Activated T-helper 17 cell treated with anti-CD3 and anti-CD28 coated beads, Interleukin-2, amount 50 U/mL, for 72 hours (primary cell): ENCODE data around the gene AGAP1. TPM values are rescaled to one million over a fixed set of nuclear protein-coding genes. Genes with fewer than 3 reads are reported as not detected.

Experiments
- ATAC-seq: fragments of 150-1000 bp; cut with Tn5 transposase; replicated peaks from 2 replicates; pipeline ENCODE4 v1.10.0; 2021; ENCODE audit warnings: mild to moderate bottlenecking, moderate library complexity
- H3K27ac Mint-ChIP-seq: one replicate; pipeline ENCODE4 v1.8.0; 2022; ENCODE audit warnings: mixed read lengths
- H3K27me3 Mint-ChIP-seq: one replicate; pipeline ENCODE4 v1.8.0; 2022; ENCODE audit warnings: mixed read lengths
- H3K36me3 Mint-ChIP-seq: one replicate; pipeline ENCODE4 v1.8.0; 2022; ENCODE audit warnings: low read depth, mild to moderate bottlenecking, mixed read lengths
- H3K4me1 Mint-ChIP-seq: one replicate; pipeline ENCODE4 v1.8.0; 2022; ENCODE audit warnings: mixed read lengths
- H3K4me3 Mint-ChIP-seq: one replicate; pipeline ENCODE4 v1.8.0; 2022; ENCODE audit warnings: mild to moderate bottlenecking, mixed read lengths
- H3K9me3 Mint-ChIP-seq: one replicate; pipeline ENCODE4 v1.8.0; 2022; ENCODE audit warnings: mixed read lengths
- total RNA-seq, 2 donors: library from RNA; stranded (reverse); gene quantifications; one replicate each; pipeline ENCODE4 v1.2.3, GENCODE V29; 2022

AGAP1 gene
- total RNA-seq, 2 donors from 2014 or later, result 2.2 to 5.3 TPM

- H3K27ac Mint-ChIP-seq, result no peak overlapping the region
- H3K9me3 Mint-ChIP-seq, result no peaks in the 10 kb centered on the region
- no peak for ATAC-seq
Observed at GRCh38 chr2:235950473-235950809, 456.6 kb downstream of the AGAP1 start.

GRCh38 chr2:235951493-235951892, 457.6 kb downstream of the AGAP1 start:
- Mint-ChIP-seq H3K9me3 (no peaks in the 10 kb centered on the region), H3K27me3 (peaks cover 17% of the 10 kb centered on the region), H3K36me3 (no peaks in the 10 kb centered on the region), H3K27ac (no peak overlapping the region), H3K4me1 (peaks cover 14% of the 10 kb centered on the region), H3K4me3 (peak overlapping the region; percentile 18)
- ATAC-seq, result peak; percentile 11

More at GRCh38 chr2:235950473-235950809, 456.6 kb downstream of the AGAP1 start:
- Mint-ChIP-seq H3K27me3 (peaks cover 17% of the 10 kb centered on the region), H3K4me3 (no peak overlapping the region), H3K4me1 (peaks cover 14% of the 10 kb centered on the region), H3K36me3 (no peaks in the 10 kb centered on the region)

- peaks cover 14% of the 10 kb centered on the region for H3K4me1 Mint-ChIP-seq
- peak overlapping the region; percentile 18 for H3K4me3 Mint-ChIP-seq
- peaks cover 17% of the 10 kb centered on the region for H3K27me3 Mint-ChIP-seq
- peak; percentile 93 for ATAC-seq
- H3K9me3 Mint-ChIP-seq, result no peaks in the 10 kb centered on the region
- H3K36me3 Mint-ChIP-seq, result no peaks in the 10 kb centered on the region
- H3K27ac Mint-ChIP-seq, result no peak overlapping the region
Observed at GRCh38 chr2:235951982-235952381, 458.1 kb downstream of the AGAP1 start.

GRCh38 chr2:235952714-235953113, 458.9 kb downstream of the AGAP1 start:
- Mint-ChIP-seq H3K9me3 (no peaks in the 10 kb centered on the region), H3K4me3 (no peak overlapping the region), H3K27ac (no peak overlapping the region), H3K27me3 (peaks cover 17% of the 10 kb centered on the region), H3K36me3 (no peaks in the 10 kb centered on the region), H3K4me1 (peaks cover 14% of the 10 kb centered on the region)
- ATAC-seq, result no peak

GRCh38 chr2:235954281-235954680, 460.4 kb downstream of the AGAP1 start:
- Mint-ChIP-seq H3K27ac (no peak overlapping the region), H3K27me3 (peaks cover 10% of the 10 kb centered on the region), H3K9me3 (no peaks in the 10 kb centered on the region), H3K4me3 (no peak overlapping the region), H3K4me1 (peaks cover 14% of the 10 kb centered on the region), H3K36me3 (no peaks in the 10 kb centered on the region)
- ATAC-seq, result no peak

- Mint-ChIP-seq H3K27me3 (peaks cover 3% of the 10 kb centered on the region), H3K4me1 (peaks cover 11% of the 10 kb centered on the region), H3K36me3 (no peaks in the 10 kb centered on the region), H3K4me3 (no peak overlapping the region), H3K9me3 (no peaks in the 10 kb centered on the region), H3K27ac (no peak overlapping the region)
- ATAC-seq, result no peak
Observed at GRCh38 chr2:235954888-235955480, 461.1 kb downstream of the AGAP1 start.

GRCh38 chr2:235955664-235956063, 461.8 kb downstream of the AGAP1 start:
- no peaks in the 10 kb centered on the region for H3K27me3 Mint-ChIP-seq
- H3K27ac Mint-ChIP-seq, result no peak overlapping the region
- H3K36me3 Mint-ChIP-seq, result no peaks in the 10 kb centered on the region
- no peak for ATAC-seq
- no peaks in the 10 kb centered on the region for H3K9me3 Mint-ChIP-seq
- peaks cover 11% of the 10 kb centered on the region for H3K4me1 Mint-ChIP-seq
- H3K4me3 Mint-ChIP-seq, result no peak overlapping the region

- Mint-ChIP-seq H3K4me3 (no peak overlapping the region), H3K9me3 (no peaks in the 10 kb centered on the region), H3K27me3 (no peaks in the 10 kb centered on the region), H3K36me3 (no peaks in the 10 kb centered on the region), H3K27ac (no peak overlapping the region), H3K4me1 (peaks cover 7% of the 10 kb centered on the region)
- no peak for ATAC-seq
Observed at GRCh38 chr2:235956281-235956970, 462.6 kb downstream of the AGAP1 start.

GRCh38 chr2:235957251-235957650, 463.4 kb downstream of the AGAP1 start:
- Mint-ChIP-seq H3K9me3 (no peaks in the 10 kb centered on the region), H3K4me3 (no peak overlapping the region), H3K27me3 (no peaks in the 10 kb centered on the region), H3K4me1 (no peaks in the 10 kb centered on the region), H3K36me3 (no peaks in the 10 kb centered on the region), H3K27ac (no peak overlapping the region)
- no peak for ATAC-seq

GRCh38 chr2:235958221-235958930, 464.5 kb downstream of the AGAP1 start:
- Mint-ChIP-seq H3K4me1 (no peaks in the 10 kb centered on the region), H3K36me3 (no peaks in the 10 kb centered on the region), H3K4me3 (no peak overlapping the region), H3K9me3 (no peaks in the 10 kb centered on the region), H3K27me3 (no peaks in the 10 kb centered on the region), H3K27ac (no peak overlapping the region)
- ATAC-seq, result no peak

GRCh38 chr2:235958931-235959410, 465.1 kb downstream of the AGAP1 start:
- Mint-ChIP-seq H3K4me3 (no peak overlapping the region), H3K36me3 (no peaks in the 10 kb centered on the region), H3K9me3 (no peaks in the 10 kb centered on the region), H3K27ac (no peak overlapping the region), H3K27me3 (no peaks in the 10 kb centered on the region), H3K4me1 (no peaks in the 10 kb centered on the region)
- ATAC-seq, result no peak

GRCh38 chr2:235960011-235960715, 466.3 kb downstream of the AGAP1 start:
- ATAC-seq, result no peak
- no peak overlapping the region for H3K4me3 Mint-ChIP-seq
- H3K27me3 Mint-ChIP-seq, result no peaks in the 10 kb centered on the region
- H3K27ac Mint-ChIP-seq, result no peak overlapping the region
- H3K4me1 Mint-ChIP-seq, result no peaks in the 10 kb centered on the region
- no peaks in the 10 kb centered on the region for H3K9me3 Mint-ChIP-seq
- no peaks in the 10 kb centered on the region for H3K36me3 Mint-ChIP-seq

- Mint-ChIP-seq H3K9me3 (no peaks in the 10 kb centered on the region), H3K36me3 (no peaks in the 10 kb centered on the region), H3K4me3 (no peak overlapping the region), H3K27ac (no peak overlapping the region), H3K4me1 (no peaks in the 10 kb centered on the region), H3K27me3 (no peaks in the 10 kb centered on the region)
- ATAC-seq, result no peak
Observed at GRCh38 chr2:235960716-235961640, 467.1 kb downstream of the AGAP1 start.

- ATAC-seq, result no peak
- Mint-ChIP-seq H3K9me3 (no peaks in the 10 kb centered on the region), H3K4me1 (no peaks in the 10 kb centered on the region), H3K36me3 (no peaks in the 10 kb centered on the region), H3K27me3 (no peaks in the 10 kb centered on the region), H3K4me3 (no peak overlapping the region), H3K27ac (no peak overlapping the region)
Observed at GRCh38 chr2:235961711-235962110, 467.9 kb downstream of the AGAP1 start.
